GM19324 (cell line): ENCODE data around the gene RETREG1.
"Not testable (repeated sequence)": the region's sequence is repeated elsewhere in the genome, so short reads cannot be mapped to it uniquely, and the experiment has no call there.

Experiments
- ATAC-seq: cut with Tn5 transposase; IDR thresholded peaks from one replicate; pipeline ENCODE4 v1.9.1; 2021; ENCODE audit warnings: mild to moderate bottlenecking, moderate library complexity; ENCODE audit not compliant: unreplicated experiment, low FRiP score

Gene RETREG1

GRCh38 chr5:16617274-16617968, 624 bp upstream of the RETREG1 start:
- no peak for ATAC-seq

GRCh38 chr5:16615741-16616535, 859 bp downstream of the RETREG1 start:
- peak; percentile 18 for ATAC-seq

GRCh38 chr5:16612007-16612406, 4.8 kb downstream of the RETREG1 start:
- ATAC-seq: no peak

GRCh38 chr5:16610896-16611295, 5.9 kb downstream of the RETREG1 start:
- ATAC-seq: not testable (repeated sequence)

GRCh38 chr5:16609412-16609811, 7.4 kb downstream of the RETREG1 start:
- no peak for ATAC-seq

GRCh38 chr5:16606628-16607027, 10.2 kb downstream of the RETREG1 start:
- ATAC-seq: no peak

GRCh38 chr5:16603701-16604100, 13.1 kb downstream of the RETREG1 start:
- ATAC-seq: no peak

GRCh38 chr5:16603295-16603694, 13.5 kb downstream of the RETREG1 start:
- ATAC-seq: no peak

GRCh38 chr5:16602182-16602581, 14.6 kb downstream of the RETREG1 start:
- ATAC-seq: no peak

- no peak for ATAC-seq
Measured at GRCh38 chr5:16600946-16601345, 15.9 kb downstream of the RETREG1 start.

- no peak for ATAC-seq
Measured at GRCh38 chr5:16600397-16600796, 16.4 kb downstream of the RETREG1 start.

GRCh38 chr5:16597946-16598694, 18.7 kb downstream of the RETREG1 start:
- ATAC-seq: no peak

- ATAC-seq: no peak
Measured at GRCh38 chr5:16596581-16596940, 20.2 kb downstream of the RETREG1 start.

- no peak for ATAC-seq
Measured at GRCh38 chr5:16595881-16596580, 20.8 kb downstream of the RETREG1 start.

- ATAC-seq: no peak
Measured at GRCh38 chr5:16593628-16594027, 23.2 kb downstream of the RETREG1 start.

- no peak for ATAC-seq
Measured at GRCh38 chr5:16593013-16593412, 23.8 kb downstream of the RETREG1 start.

GRCh38 chr5:16592255-16592654, 24.5 kb downstream of the RETREG1 start:
- ATAC-seq: no peak

- ATAC-seq: no peak
Measured at GRCh38 chr5:16590685-16591084, 26.1 kb downstream of the RETREG1 start.

- ATAC-seq: no peak
Measured at GRCh38 chr5:16589658-16590057, 27.1 kb downstream of the RETREG1 start.

GRCh38 chr5:16588434-16589214, 28.2 kb downstream of the RETREG1 start:
- ATAC-seq: no peak
